AG08396 (cell line): ENCODE data around the gene KRTAP20-1.

Experiments
- DNase-seq: peaks from one replicate; pipeline ENCODE4 v3.0.0; 2012; ENCODE audit warnings: low spot score, mixed read lengths

The KRTAP20-1 gene

DNA sequence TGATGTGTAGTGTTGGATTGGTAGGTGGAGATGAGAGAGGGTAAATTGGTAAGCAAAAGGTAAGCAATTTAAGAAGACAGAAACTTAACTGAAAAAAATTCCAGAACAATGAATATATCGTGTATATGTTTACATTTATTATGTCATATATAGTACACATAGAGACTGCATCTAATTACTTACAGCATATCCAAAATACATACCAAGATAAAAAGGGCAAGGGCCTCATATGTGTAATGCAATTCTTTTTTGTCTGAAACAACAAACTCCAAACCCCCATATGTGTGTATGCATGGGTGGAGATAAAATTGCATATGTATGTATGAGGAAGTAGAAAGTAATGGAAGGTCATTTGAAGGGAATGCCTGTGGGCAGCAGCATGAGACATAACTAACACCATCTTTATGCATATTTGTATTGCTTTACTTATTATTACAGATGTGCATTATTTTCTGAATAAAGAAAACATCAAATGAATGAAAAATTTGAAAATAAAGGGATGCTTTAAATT lies 30.7 kb downstream of the KRTAP20-1 start:
- no peak for DNase-seq

DNA sequence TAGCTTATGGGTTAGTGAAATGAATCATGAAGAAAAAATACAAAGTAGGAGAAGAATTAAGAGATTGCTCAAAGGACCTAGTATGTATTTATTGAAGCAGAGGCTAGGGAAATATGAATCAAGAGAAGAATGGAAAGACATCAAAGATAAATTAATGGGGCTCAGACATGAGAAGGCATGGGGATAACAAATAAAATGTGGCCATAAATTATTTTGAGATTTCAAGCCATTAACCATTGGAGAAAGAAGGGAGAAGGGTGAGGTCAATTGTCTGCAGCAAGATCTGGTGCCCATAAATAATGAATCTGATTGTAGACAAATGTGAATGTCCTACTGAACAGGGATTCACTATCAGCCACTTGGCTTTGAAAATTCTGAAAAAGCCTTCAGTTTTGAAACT lies 36.7 kb downstream of the KRTAP20-1 start:
- no peak for DNase-seq
